Measurements from ENCODE around the gene KIF19.

DNA sequence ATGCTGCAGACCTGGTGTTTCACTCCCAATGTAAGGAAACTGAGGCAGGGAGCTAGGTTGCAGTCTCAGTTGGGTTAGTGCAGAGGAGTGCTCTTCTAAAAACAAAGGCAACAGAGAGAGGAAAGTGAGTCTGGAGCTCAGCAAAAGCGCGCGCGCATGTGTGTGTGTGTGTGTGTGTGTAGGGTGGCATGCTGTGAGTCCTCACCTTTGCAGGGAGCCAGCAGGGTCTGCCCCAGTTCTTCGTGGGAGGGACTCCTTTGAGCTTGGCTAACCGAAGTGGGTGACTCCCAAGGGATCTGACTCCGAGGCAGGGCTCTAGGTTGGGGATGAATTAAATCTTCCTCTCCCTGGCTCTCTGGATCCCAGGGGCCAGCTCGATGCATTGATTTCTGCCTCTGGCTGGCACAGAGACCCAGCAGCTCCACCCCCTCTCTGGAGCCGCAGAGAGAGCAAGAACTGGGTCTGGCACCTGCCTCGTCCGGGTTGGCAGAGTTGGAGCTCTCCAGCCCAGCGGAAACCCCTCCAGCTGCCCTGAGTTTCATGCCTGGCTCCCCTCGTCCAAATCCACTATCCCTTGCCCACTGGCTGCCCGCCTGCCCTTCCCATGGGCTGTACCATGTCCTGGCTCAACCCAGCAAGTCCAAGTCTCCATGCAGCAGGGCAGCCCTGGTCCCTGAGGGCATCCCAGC lies 36.9 kb downstream of the KIF19 start:
- no peak for TF ChIP-seq EZH2 (IDR thresholded peaks at IDR 0.05; ENCODE audit: low read length)
- TF ChIP-seq, protein P1, sequence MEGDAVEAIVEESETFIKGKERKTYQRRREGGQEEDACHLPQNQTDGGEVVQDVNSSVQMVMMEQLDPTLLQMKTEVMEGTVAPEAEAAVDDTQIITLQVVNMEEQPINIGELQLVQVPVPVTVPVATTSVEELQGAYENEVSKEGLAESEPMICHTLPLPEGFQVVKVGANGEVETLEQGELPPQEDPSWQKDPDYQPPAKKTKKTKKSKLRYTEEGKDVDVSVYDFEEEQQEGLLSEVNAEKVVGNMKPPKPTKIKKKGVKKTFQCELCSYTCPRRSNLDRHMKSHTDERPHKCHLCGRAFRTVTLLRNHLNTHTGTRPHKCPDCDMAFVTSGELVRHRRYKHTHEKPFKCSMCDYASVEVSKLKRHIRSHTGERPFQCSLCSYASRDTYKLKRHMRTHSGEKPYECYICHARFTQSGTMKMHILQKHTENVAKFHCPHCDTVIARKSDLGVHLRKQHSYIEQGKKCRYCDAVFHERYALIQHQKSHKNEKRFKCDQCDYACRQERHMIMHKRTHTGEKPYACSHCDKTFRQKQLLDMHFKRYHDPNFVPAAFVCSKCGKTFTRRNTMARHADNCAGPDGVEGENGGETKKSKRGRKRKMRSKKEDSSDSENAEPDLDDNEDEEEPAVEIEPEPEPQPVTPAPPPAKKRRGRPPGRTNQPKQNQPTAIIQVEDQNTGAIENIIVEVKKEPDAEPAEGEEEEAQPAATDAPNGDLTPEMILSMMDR (optimal IDR thresholded peaks at IDR 0.05 in 1 of 3, IDR thresholded peaks at IDR 0.05 in 1 of 3, conservative IDR thresholded peaks at IDR 0.05 in 1 of 3; ENCODE audit: extremely low read depth in 1 of 3, insufficient read depth in 2 of 3, low read length in 3 of 3): no peak
